Panc1 (cell line): ENCODE measurements around the gene TMEM141. TPM values are rescaled to one million over a fixed set of nuclear protein-coding genes. Genes with fewer than 3 reads are reported as not detected.

Experiments used
- ATAC-seq: fragments of 200-7000 bp; cut with Tn5 transposase; 2 replicates; pipeline ENCODE4 v1.9.1; 2020; ENCODE audit warnings: mild to moderate bottlenecking, moderate library complexity
- BruUV-seq: library from RNA; stranded (reverse); fragments of 400-500 nt; replicated peaks from 2 replicates; lab custom pipeline; 2021; lab: Mats Ljungman, UMichigan
- CTCF ChIA-PET: fragments of 300-600 bp; sonication (Branson Sonifier 250); formaldehyde crosslinking; loops from one replicate; lab custom pipeline; 2022; ENCODE audit warnings: antibody characterized with exemption; lab: Charles Lee
- POLR2A ChIA-PET: fragments of 300-600 bp; sonication (Branson Sonifier 250); formaldehyde crosslinking; loops from one replicate; lab custom pipeline; 2022; ENCODE audit warnings: antibody characterized with exemption; lab: Charles Lee
- DNase-seq: peaks from one replicate; pipeline ENCODE4 v3.0.0-alpha.2; 2010; ENCODE audit warnings: low read depth, low spot score
- H3K27ac ChIP-seq: 2 replicates; pipeline ENCODE4 v1.5.1; 2011; ENCODE audit warnings: mild to moderate bottlenecking, low read length, inconsistent platforms
- H3K27me3 ChIP-seq: fragments of 200-500 bp; sonication (Bioruptor generic); 2 replicates; pipeline ENCODE4 v1.6.0; 2014; ENCODE audit warnings: low read length, inconsistent platforms; ENCODE audit not compliant: control insufficient read depth, insufficient read depth
- H3K36me3 ChIP-seq: fragments of 200-500 bp; sonication (Bioruptor generic); 2 replicates; pipeline ENCODE4 v1.5.1; 2014; ENCODE audit warnings: inconsistent platforms, mild to moderate bottlenecking, low read length, moderate library complexity; ENCODE audit not compliant: control insufficient read depth, insufficient read depth
- H3K4me1 ChIP-seq: 2 replicates; pipeline ENCODE4 v1.5.1; 2011; ENCODE audit warnings: inconsistent platforms, mild to moderate bottlenecking, low read length, moderate library complexity; ENCODE audit not compliant: control insufficient read depth, insufficient read depth
- H3K4me3 ChIP-seq, 2 experiments: 2 replicates each; pipeline ENCODE4 v1.5.1; 2011 to 2012; ENCODE audit warnings: low read depth in 2 of 2, low read length in 2 of 2, mild to moderate bottlenecking in 2 of 2, inconsistent platforms in 1 of 2, moderate library complexity in 1 of 2
- H3K9me3 ChIP-seq: fragments of 200-500 bp; sonication (Bioruptor generic); 2 replicates; pipeline ENCODE4 v1.5.1; 2014; ENCODE audit warnings: low read depth, mild to moderate bottlenecking, inconsistent platforms, low read length, moderate library complexity; ENCODE audit not compliant: control insufficient read depth, insufficient read depth
- CTCF ChIP-seq: fragments of 450-650 bp; IDR thresholded peaks from 2 replicates; pipeline ENCODE4 v1.5.1; 2017; ENCODE audit warnings: mild to moderate bottlenecking
- POLR2AphosphoS5 ChIP-seq: IDR thresholded peaks from 2 replicates; pipeline ENCODE4 v1.6.1; 2012; ENCODE audit warnings: mild to moderate bottlenecking, low read depth, low read length, moderate library complexity
- REST ChIP-seq, 2 experiments: IDR thresholded peaks; 2 replicates each; pipeline ENCODE4 v1.6.1; 2011 to 2012; ENCODE audit warnings: low read depth in 2 of 2, control low read depth in 1 of 2, low read length in 1 of 2, mild to moderate bottlenecking in 1 of 2, moderate library complexity in 1 of 2; ENCODE audit not compliant: insufficient read depth in 1 of 2
- SIN3A ChIP-seq: IDR thresholded peaks from 2 replicates; pipeline ENCODE4 v1.6.1; 2012; ENCODE audit warnings: low read depth, mild to moderate bottlenecking, low read length, moderate library complexity, borderline replicate concordance; ENCODE audit not compliant: insufficient read depth
- TCF7L2 ChIP-seq: IDR thresholded peaks from 2 replicates; pipeline ENCODE4 v1.6.1; 2011; ENCODE audit warnings: mild to moderate bottlenecking, low read depth, low read length, inconsistent platforms
- in situ Hi-C: cut with HindIII; loops from 2 replicates; pipeline ENCODE4 v1.10.0; 2016; ENCODE audit warnings: low sequenced_read_pairs, low pct_unique_long_range_greater_than_20kb
- intact Hi-C: fragments of 100-400 bp; cut with micrococcal nuclease; formaldehyde crosslinking; loops from one replicate; pipeline ENCODE4 v1.10.0; 2022; ENCODE audit not compliant: unreplicated experiment
- total RNA-seq: library from RNA; stranded (reverse); gene quantifications from one replicate; pipeline ENCODE4 v1.2.1, GENCODE V29; 2021; ENCODE audit not compliant: unreplicated experiment

The TMEM141 gene
- total RNA-seq, 1 experiment from 2014 or later: 53.5 TPM

GRCh38 chr9:136829412-136829811 is 38.3 kb downstream of the TMEM141 start:
- Histone ChIP-seq H3K9me3 (no peaks in the 10 kb centered on the region), H3K27ac (no peak overlapping the region), H3K4me3 (no peak overlapping the region), H3K4me1 (no peaks in the 10 kb centered on the region), H3K27me3 (no peaks in the 10 kb centered on the region), H3K36me3 (no peaks in the 10 kb centered on the region; the same call in 1 of the 2 replicates)
- CTCF ChIA-PET: no interaction called here
- no TSS peak for BruUV-seq
- TF ChIP-seq POLR2AphosphoS5 (no peak), REST (IDR thresholded peaks at IDR 0.05; ENCODE audit: insufficient read depth in 1 of 2, low read depth in 2 of 2, low read length in 1 of 2) (no peak), CTCF (no peak), SIN3A (no peak)
- POLR2A ChIA-PET: no interaction called here
- ATAC-seq (no peak), DNase-seq (no peak)
- in situ Hi-C loops (no loop called here), intact Hi-C loops (no loop called here)

- BruUV-seq: no TSS peak
- Histone ChIP-seq H3K4me1 (no peaks in the 10 kb centered on the region), H3K36me3 (no peaks in the 10 kb centered on the region; the same call in 1 of the 2 replicates), H3K27ac (no peak overlapping the region), H3K27me3 (no peaks in the 10 kb centered on the region), H3K9me3 (no peaks in the 10 kb centered on the region), H3K4me3 (no peak overlapping the region)
- ChIA-PET CTCF (no interaction called here), POLR2A (no interaction called here)
- in situ Hi-C loops: no loop called here
- DNase-seq: no peak
- ATAC-seq: no peak
- intact Hi-C loops: no loop called here
- TF ChIP-seq REST (IDR thresholded peaks at IDR 0.05; ENCODE audit: insufficient read depth in 1 of 2, low read depth in 2 of 2, low read length in 1 of 2): no peak
- TF ChIP-seq POLR2AphosphoS5: no peak
- no peak for TF ChIP-seq SIN3A
- TF ChIP-seq TCF7L2: no peak
- no peak for TF ChIP-seq CTCF
These were observed 39.1 kb downstream of the TMEM141 start for GRCh38 chr9:136829981-136830885.
